GM21825 (cell line): ENCODE measurements around the gene LOXL4.
"Not testable (repeated sequence)": the region's sequence is repeated elsewhere in the genome, so short reads cannot be mapped to it uniquely, and the experiment has no call there.

Experiments used
- ATAC-seq: cut with Tn5 transposase; IDR thresholded peaks from one replicate; pipeline ENCODE4 v1.9.1; 2021; ENCODE audit warnings: mild to moderate bottlenecking, moderate library complexity; ENCODE audit not compliant: unreplicated experiment

The LOXL4 gene

DNA sequence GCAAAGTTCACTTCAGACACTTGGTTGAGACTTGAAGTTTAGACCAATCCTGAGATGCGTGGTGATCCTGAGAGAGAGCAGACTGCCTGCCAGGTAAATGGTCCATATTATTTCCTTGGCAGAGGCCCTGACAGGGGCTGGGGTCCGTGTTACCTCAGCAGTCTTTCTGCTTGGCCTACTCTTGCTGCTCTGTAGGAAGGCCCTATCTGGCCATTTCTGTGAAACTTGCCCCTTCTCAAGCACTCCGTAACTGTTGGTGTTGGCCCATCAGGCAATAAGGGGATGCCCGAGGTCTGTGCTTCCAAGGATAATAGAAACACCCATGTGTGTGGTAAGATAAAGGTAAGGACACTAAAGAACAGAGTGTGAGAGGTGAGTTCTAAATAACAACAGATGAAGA lies 20.0 kb downstream of the LOXL4 start:
- ATAC-seq: no peak

DNA sequence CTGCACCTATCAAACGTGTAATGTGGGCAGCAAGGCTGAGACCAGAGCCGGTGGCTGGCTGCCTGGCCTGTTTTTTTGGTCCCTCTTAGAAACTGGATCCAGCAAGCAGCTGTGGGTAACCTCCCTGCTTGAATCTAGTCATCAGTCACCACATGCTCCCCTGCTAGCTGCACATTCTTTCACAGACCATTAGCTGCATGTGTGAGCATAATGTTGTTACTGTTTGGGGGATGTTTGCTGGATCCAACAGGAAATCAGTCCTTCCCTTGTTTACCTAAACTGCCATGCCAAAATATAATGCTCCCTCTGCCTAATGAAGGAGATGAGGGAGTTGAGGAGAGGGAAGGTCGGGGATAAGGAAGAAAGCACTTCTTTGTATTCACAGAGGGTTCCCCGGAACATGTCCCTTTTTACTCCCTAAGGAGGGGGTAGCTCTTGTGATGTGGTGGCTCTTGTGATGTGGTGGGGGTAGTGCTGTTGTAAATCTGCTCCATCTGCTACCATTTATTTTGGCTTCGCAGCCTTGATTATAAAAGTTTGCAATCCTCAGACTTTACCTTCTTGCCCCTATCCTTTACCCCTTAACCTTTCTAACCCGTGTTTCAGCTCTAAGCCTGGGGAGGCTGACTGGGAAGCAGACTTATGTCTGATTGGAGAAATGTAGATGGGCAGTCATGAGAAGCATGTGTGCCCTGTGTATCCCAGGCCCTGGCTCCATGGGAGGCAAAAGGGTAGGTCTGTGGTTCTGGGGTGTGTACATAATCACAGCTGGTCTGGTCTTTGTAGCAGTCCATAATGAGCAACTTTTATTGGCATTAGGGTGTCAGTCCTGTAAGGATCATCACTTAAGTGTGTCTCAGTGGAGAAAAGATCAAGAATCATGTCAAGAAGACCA lies 20.8 kb downstream of the LOXL4 start:
- ATAC-seq: no peak

DNA sequence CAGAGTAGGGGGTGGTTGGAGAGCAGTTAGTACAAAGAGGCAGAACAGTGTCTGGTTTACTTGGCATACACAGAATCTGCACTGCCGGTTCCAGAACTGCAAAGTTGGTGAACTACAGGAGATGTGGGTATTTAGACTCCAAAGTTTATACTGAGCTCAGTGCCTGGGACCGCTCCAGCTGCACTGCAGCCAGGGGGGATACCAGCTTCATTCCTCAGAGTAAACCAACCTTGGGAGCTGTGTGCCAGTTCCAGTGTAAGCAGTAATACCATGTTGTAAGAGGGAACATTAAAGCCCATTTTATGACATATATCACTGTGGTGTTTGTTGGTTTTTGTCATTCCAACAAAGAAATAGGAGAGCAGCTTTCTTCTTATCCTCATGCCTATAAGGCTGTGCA lies 23.4 kb downstream of the LOXL4 start:
- no peak for ATAC-seq

GRCh38 chr10:98244141-98244540 lies 23.9 kb downstream of the LOXL4 start:
- ATAC-seq: no peak

GRCh38 chr10:98242823-98243222 lies 25.2 kb downstream of the LOXL4 start:
- ATAC-seq: no peak

DNA sequence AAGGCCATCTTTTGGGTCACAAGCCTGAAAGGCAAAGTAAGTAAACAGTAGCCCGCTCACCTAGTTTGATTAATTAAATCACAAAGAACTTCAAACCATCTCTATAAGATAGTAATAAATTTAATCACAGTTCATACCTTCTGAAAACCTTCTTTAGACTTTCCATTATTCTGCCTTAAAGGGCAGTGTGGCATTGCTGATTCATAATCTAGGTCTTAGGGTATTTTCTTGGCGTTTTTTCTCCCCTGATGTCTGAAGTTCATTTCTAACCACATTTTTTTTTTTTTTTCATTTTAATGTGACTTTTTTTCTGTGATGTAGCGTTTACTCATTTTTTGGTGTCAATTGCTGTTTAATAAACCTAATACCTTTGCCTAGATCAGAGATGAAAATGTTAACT lies 27.5 kb downstream of the LOXL4 start:
- ATAC-seq: no peak

DNA sequence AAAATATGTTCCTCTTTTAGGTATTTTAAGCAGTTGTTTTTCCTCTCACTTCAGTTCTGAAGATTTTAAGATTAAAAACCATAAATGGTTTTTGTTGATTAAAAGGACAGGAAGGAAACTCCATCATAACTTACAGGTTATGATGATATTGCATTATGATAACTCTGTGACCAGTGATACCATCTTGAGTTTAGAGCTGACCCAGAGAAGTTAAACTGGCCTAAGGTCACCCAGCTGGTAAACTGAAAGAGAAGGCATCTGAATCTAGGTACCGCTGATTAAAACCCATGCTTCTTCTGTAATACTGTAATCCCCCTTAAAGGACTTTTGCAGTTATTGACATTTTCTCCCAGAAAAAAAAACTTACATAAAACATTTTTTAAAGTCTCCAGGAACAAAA lies 29.6 kb downstream of the LOXL4 start:
- no peak for ATAC-seq

- no peak for ATAC-seq
These were observed 31.1 kb downstream of the LOXL4 start for GRCh38 chr10:98236862-98237261.

- ATAC-seq: no peak
These were observed 32.1 kb downstream of the LOXL4 start for GRCh38 chr10:98235846-98236245.

DNA sequence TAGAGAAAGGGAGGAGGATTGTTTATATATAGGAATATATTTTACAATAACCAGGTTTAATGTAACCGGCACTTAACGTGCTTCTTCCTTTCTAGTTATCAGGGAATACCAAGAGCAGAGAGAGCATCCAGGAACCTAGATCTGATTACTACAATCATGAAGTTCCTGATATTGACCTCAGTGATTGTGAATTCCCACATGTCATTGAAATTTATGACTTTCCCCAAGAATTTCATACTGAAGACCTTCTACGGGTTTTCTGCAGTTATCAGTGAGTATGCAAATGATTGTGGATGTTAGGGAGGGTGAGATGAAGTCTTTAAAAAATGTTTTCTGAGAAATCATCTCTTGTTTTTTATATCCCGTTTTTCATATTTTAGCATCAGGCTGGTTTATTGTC lies 36.6 kb downstream of the LOXL4 start:
- ATAC-seq: no peak

DNA sequence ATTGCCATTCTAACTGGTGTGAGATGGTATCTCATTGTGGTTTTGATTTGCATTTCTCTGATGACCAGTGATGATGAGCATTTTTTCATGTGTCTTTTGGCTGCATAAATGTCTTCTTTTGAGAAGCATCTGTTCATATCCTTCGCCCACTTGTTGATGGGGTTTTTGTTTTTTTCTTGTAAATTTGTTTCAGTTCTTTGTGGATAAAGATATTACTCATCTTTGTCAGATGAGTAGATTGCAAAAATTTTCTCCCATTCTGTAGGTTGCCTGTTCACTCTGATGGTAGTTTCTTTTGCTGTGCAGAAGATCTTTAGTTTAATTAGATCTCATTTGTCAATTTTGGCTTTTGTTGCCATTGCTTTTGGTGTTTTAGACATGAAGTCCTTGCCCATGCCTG lies 39.7 kb downstream of the LOXL4 start:
- ATAC-seq: not testable (repeated sequence)

DNA sequence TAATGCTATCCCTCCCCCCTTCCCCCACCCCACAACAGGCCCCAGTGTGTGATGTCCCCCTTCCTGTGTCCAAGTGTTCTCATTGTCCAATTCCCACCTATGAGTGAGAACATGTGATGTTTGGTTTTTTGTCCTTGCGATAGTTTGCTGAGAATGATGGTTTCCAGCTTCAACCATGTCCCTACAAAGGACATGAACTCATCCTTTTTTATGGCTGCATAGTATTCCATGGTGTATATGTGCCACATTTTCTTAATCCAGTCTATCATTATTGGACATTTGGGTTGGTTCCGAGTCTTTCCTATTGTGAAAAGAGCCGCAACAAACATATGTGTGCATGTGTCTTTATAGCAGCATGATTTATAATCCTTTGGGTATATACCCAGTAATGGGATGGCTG lies 40.3 kb downstream of the LOXL4 start:
- not testable (repeated sequence) for ATAC-seq

DNA sequence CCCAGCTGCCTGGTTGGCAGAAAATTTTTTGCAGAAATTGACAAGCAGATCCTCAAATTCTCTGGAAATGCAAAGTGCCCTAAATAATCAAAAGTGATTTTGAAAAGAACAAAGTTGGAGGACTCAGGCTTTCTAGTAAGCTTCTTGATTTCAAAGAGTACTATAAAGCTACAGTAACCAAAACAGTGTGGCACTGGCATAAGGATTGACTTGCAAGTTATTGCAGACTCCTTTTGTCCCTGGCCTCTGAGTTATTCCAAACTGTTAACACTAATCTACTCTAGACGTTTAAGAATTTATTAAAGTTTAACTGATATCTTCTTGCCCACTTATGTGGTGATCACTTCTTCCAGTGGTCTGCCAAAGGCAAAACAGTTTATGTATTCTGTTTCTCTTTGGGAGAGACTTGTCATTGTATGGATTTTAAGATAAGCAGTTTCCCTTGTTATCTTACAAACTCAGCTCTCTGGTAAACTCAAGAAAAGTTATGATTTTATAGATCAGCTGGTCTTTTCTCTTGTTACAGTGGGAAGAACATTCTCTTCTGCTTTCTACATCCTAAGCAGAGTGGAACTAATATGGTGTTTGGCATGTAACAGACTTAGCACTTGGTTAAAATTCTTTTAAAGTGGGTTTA lies 41.4 kb downstream of the LOXL4 start:
- no peak for ATAC-seq

- no peak for ATAC-seq
These were observed 43.0 kb downstream of the LOXL4 start for GRCh38 chr10:98224996-98225395.

GRCh38 chr10:98224509-98224908 lies 43.5 kb downstream of the LOXL4 start:
- ATAC-seq: no peak

- no peak for ATAC-seq
These were observed 44.1 kb downstream of the LOXL4 start for GRCh38 chr10:98223874-98224273.

DNA sequence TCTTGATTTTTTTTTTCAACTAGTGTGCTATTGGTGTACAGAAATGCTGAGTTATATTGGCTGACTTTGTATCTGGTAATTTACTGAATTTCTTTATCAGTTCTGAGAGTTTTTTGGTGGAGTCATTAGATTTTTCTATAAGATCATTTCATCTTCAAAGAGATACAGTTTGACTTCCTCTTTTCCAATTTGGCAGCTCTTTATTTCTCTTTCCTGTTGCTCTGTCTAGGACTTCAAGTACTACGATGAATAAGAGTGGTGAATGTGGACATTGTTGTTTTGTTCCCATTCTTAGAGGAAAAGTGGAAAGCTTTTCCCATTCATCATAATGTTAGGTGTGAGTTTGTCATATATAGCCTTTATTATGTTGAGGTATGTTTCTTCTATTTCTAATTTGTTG lies 50.2 kb downstream of the LOXL4 start:
- ATAC-seq: no peak

DNA sequence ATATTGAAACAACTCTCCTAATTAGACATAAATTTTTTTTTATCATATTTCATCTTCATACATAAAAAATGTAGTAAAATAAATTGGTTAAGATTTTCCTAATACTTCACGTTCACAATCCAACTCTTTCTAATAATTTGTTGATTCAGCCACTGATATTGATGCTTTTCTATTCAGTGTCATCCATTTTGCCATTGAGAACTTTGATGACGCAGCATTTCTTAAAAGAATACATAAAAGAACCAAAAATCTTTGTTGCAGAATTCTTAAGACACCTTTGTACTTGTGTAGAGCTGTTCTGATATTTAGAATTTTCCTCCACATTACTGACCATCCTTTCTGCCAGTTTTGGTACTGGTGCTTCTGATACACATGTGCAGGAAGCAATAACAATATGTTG lies 52.6 kb downstream of the LOXL4 start:
- ATAC-seq: no peak

DNA sequence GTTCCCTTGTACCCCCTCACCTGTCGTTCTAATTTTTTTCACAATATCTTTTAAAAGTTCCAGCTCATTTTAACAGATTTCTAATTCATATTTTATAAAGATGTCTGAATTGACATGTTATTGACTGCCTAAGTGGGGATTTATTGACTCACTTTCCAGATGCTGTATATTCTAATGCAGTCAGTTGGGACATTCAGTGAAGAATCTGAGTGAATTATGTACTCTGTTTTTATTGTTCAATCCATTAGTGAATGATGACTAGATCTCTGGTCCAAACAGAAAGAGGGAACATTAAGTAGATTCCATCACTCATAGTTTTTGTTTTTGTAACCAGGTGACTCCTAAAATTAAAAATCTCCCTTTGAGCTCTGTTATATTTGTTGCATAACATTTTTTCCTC lies 54.3 kb downstream of the LOXL4 start:
- no peak for ATAC-seq

- no peak for ATAC-seq
These were observed 55.8 kb downstream of the LOXL4 start for GRCh38 chr10:98212196-98212595.

DNA sequence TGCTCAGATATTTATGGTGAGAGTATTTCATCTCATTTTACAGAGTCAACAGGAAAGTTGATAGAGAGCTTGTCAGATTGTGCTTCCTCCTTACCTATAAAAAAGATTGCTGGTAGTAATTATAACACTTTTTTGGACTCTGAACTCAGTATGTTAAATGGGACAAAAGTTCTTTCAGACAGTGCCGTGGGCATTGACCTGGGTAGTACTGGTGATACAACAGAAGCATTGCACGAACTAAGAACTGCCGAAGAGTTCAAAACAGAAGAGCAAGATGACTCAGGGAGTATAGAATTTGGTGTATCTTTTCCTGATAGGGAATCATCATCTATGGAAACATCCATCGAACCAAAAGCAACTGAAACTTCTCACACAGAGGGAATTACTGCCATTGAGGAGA lies 58.6 kb downstream of the LOXL4 start:
- ATAC-seq: no peak

DNA sequence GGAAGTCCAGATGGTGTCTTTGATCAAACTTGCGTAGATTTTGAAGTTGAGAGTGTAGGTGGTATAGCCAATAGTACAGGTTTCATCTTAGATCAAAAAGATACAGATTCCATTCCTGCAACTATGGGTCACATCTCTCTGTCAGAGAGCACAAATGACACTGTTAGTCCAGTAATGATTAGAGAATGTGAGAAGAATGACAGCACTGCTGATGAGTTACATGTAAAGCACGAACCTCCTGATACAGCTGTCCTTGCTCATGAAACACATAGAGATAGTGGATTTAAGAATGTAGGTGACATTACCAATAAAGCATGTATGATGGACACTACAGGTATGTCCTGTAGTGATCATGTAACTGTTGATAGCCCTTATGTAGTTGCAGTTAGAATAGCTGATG lies 59.1 kb downstream of the LOXL4 start:
- ATAC-seq: no peak

GRCh38 chr10:98205351-98205750 lies 62.6 kb downstream of the LOXL4 start:
- ATAC-seq: no peak
